Psoas muscle (tissue), 8 donors: ENCODE measurements around the gene DOHH. TPM values are rescaled to one million over a fixed set of nuclear protein-coding genes. Genes with fewer than 3 reads are reported as not detected.
"Not testable (repeated sequence)": the region's sequence is repeated elsewhere in the genome, so short reads cannot be mapped to it uniquely, and the experiment has no call there.

Source experiments
- ATAC-seq, 4 donors: fragments of 200-7000 bp; cut with Tn5 transposase; one replicate each; pipeline ENCODE4 v1.9.1; 2020; ENCODE audit warnings: moderate library complexity in 3 of 4, mild to moderate bottlenecking in 2 of 4
- DNase-seq, 2 donors: peaks; one replicate each; pipeline ENCODE4 v3.0.0-alpha.2; 2020
- H3K27ac ChIP-seq: fragments of 200-600 bp; one replicate; pipeline ENCODE4 v1.8.0; 2022
- H3K27me3 ChIP-seq, 3 donors: fragments of 200-600 bp in 1 of 3; one replicate each; pipeline versions ENCODE4 v1.6.1 to v1.8.0; 2013 to 2022; ENCODE audit warnings: low read length in 2 of 3, mild to moderate bottlenecking in 2 of 3, moderate library complexity in 1 of 3; ENCODE audit not compliant: insufficient read depth in 3 of 3
- H3K36me3 ChIP-seq, 2 donors: fragments of 200-600 bp in 1 of 2; one replicate each; pipeline versions ENCODE4 v1.6.1 to v1.8.0; 2013 to 2022; ENCODE audit warnings: low read depth in 1 of 2, mild to moderate bottlenecking in 1 of 2, moderate library complexity in 1 of 2; ENCODE audit not compliant: insufficient read depth in 1 of 2
- H3K4me1 ChIP-seq: fragments of 200-600 bp; one replicate; pipeline ENCODE4 v1.8.0; 2022
- H3K4me3 ChIP-seq: fragments of 200-600 bp; one replicate; pipeline ENCODE4 v1.8.0; 2022; ENCODE audit warnings: mild to moderate bottlenecking
- H3K9me3 ChIP-seq: fragments of 200-600 bp; one replicate; pipeline ENCODE4 v1.8.0; 2022
- CTCF ChIP-seq: fragments of 200-600 bp; IDR thresholded peaks from one replicate; pipeline ENCODE4 v1.8.0; 2022; ENCODE audit warnings: antibody characterized with exemption
- WGBS, 3 donors: extraction: QIAGEN DNeasy Blood & Tissue Kit; methylation state at CpG; one replicate each; pipeline versions ENCODE4 v1.1.6 to v1.1.7; 2013; 5-methylcytosine and 5-hydroxymethylcytosine counted together
- intact Hi-C, 2 donors: fragments of 100-400 bp; cut with DNase I; formaldehyde crosslinking; loops; one replicate each; pipeline versions ENCODE4 v1.11.0 to v1.14.2; 2022
- polyA plus RNA-seq, 3 donors: library from polyadenylated mRNA; stranded (reverse); fragments of 200-250 nt; gene quantifications; one replicate each; pipeline ENCODE4 v1.2.3, GENCODE V29; 2013
- total RNA-seq, 4 donors: library from RNA; stranded (reverse); fragmentation: NEBNext Ultra II Directional in 2 of 4; extraction: Animal tissue kit (Norgen Biotek cat#: 25700) in 2 of 4; gene quantifications; one replicate each; pipeline versions ENCODE4 v1.2.1 to v1.2.4, GENCODE V29; 2021 to 2023
- donor health status: healthy with polysubstance abuse.
- donor health status: DM: no; HTN: no; CAD: no; lungs with moderate emphysema.
- donor health status: Bipolar disorder and iron deficiency.
- donor health status: healthy.
- donor health status: DM: yes; HTN: yes; CAD: no.
- donor health status: DM: no; HTN: no; CAD: no.
- donor health status: DM: no; HTN: no; CAD: no.
- donor health status: DM: yes; HTN: yes; CAD: no.

The DOHH gene
- total and polyA plus RNA-seq, 7 donors = 11.5 to 54.3 (median 21.8) TPM

- TF ChIP-seq CTCF = no peak
- no peaks in the 10 kb centered on the region for H3K9me3 ChIP-seq
- 98 to 100% (median 98%) methylated on average over 12 of the region's 12 CpGs for WGBS, 3 donors
- no peak overlapping the region for H3K4me3 ChIP-seq
- no peak for DNase-seq
- peaks cover under 1 to 77% of the 10 kb centered on the region in 2 donors for H3K36me3 ChIP-seq
- intact Hi-C loops = no loop called here
- H3K27ac ChIP-seq = no peak overlapping the region
- H3K27me3 ChIP-seq = no peaks in the 10 kb centered on the region
- no peaks in the 10 kb centered on the region for H3K4me1 ChIP-seq
- ATAC-seq = no peak
Measured at GRCh38 chr19:3530389-3530788, 29.9 kb upstream of the DOHH start.

GRCh38 chr19:3529299-3529698 is 28.8 kb upstream of the DOHH start:
- intact Hi-C loops, DNase-seq, H3K4me3 ChIP-seq, H3K4me1 ChIP-seq, H3K9me3 ChIP-seq, H3K27ac ChIP-seq, ATAC-seq, H3K27me3 ChIP-seq: not testable (repeated sequence)
- WGBS, 3 donors = 99% methylated on average over 7 of the region's 7 CpGs
- H3K36me3 ChIP-seq = peaks cover 0 to 75% of the 10 kb centered on the region in 2 donors

DNA sequence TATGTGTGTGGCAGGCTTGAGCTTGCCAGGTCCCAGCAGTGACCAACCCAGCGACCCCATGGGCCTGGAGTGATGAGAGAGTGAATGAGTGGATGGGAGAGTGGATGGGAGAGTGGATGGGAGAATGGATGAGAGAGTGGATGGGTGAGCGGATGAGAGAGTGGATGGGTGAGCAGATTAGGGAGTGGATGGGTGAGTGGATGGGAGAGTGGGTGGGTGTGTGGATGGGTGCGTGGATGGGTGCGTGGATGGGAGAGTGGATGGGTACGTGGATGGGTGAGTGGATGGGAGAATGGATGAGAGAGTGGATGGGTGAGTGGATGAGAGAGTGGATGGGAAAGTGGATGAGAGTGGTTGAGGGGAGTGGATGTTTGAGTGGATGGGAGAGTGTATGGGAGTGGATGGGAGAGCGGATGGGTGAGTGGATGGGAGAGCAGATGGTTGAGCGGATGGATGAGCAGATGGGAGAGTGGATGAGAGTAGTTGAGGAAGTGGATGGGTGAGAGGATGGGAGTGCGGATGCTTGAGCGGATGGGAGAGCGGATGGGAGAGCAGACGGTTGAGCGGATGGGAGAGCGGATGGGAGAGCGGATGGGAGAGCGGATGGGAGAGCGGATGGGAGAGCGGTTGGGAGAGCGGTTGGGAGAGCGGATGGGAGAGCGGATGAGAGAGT is 28.2 kb upstream of the DOHH start:
- Histone ChIP-seq H3K4me1 (no peaks in the 10 kb centered on the region), H3K36me3 (peaks cover 0 to 75% of the 10 kb centered on the region in 2 donors), H3K27ac (no peak overlapping the region), H3K27me3 (no peaks in the 10 kb centered on the region), H3K4me3 (no peak overlapping the region), H3K9me3 (no peaks in the 10 kb centered on the region)
- ATAC-seq = no peak
- no peak for TF ChIP-seq CTCF
- WGBS, 3 donors = 93 to 99% (median 97%) methylated on average over 20 of the region's 20 CpGs
- no peak for DNase-seq
- intact Hi-C loops = no loop called here

DNA sequence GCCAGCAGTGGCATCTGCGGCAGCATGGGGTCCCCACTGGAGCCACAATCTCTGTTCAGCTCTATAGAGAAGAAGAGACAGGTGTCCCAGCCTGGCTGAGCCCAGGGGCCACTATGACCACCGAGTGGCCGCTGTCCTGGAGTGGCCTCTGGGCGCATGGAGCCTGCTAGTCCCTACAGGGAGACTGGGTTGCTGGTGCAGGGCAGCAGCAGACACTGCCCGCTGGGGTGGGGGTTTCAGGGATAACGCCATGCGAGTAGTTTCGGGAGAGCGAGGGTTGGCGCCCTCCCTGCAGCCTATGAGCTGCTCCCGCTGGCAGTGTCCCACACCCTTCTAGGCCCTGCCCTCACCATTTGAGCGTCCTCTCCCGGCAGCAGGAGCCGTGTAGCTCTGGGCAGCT is 27.6 kb upstream of the DOHH start:
- no peaks in the 10 kb centered on the region for H3K4me1 ChIP-seq
- H3K9me3 ChIP-seq = no peaks in the 10 kb centered on the region
- no peak for TF ChIP-seq CTCF
- no peak overlapping the region for H3K4me3 ChIP-seq
- ATAC-seq = no peak
- peaks cover 0 to 75% of the 10 kb centered on the region in 2 donors for H3K36me3 ChIP-seq
- DNase-seq = no peak
- intact Hi-C loops = no loop called here
- H3K27me3 ChIP-seq = no peaks in the 10 kb centered on the region
- 97 to 98% (median 97%) methylated on average over 13 to 14 of the region's 14 CpGs for WGBS, 3 donors
- H3K27ac ChIP-seq = no peak overlapping the region

- H3K27ac ChIP-seq = no peak overlapping the region
- intact Hi-C loops = no loop called here
- DNase-seq (no peak), ATAC-seq (no peak)
- H3K4me3 ChIP-seq = no peak overlapping the region
- H3K9me3 ChIP-seq = no peaks in the 10 kb centered on the region
- no peaks in the 10 kb centered on the region for H3K27me3 ChIP-seq
- WGBS, 3 donors = 93 to 98% (median 96%) methylated on average over 20 to 21 of the region's 21 CpGs
- peaks cover 0 to 69% of the 10 kb centered on the region in 2 donors for H3K36me3 ChIP-seq
- no peaks in the 10 kb centered on the region for H3K4me1 ChIP-seq
- no peak for TF ChIP-seq CTCF
Measured at GRCh38 chr19:3527238-3527910, 26.9 kb upstream of the DOHH start.
